PC-3 (cell line): Measurements from ENCODE around the gene CDH13. TPM values are rescaled to one million over a fixed set of nuclear protein-coding genes. Genes with fewer than 3 reads are reported as not detected.

ENCODE experiments used
- ATAC-seq: fragments of 200-7000 bp; cut with Tn5 transposase; 2 replicates; pipeline ENCODE4 v1.9.1; 2020; ENCODE audit warnings: mild to moderate bottlenecking, moderate library complexity
- BruUV-seq: library from RNA; stranded (reverse); fragments of 400-500 nt; replicated peaks from 2 replicates; lab custom pipeline; 2021; lab: Mats Ljungman, UMichigan
- CTCF ChIA-PET: fragments of 300-600 bp; sonication (Branson Sonifier 250); formaldehyde crosslinking; loops from one replicate; lab custom pipeline; 2022; ENCODE audit warnings: antibody characterized with exemption; lab: Charles Lee
- POLR2A ChIA-PET: fragments of 300-600 bp; sonication (Branson Sonifier 250); formaldehyde crosslinking; loops from one replicate; lab custom pipeline; 2022; ENCODE audit warnings: antibody characterized with exemption; ENCODE audit not compliant: unreplicated experiment; lab: Charles Lee
- DNase-seq: peaks from one replicate; pipeline ENCODE4 v3.0.0-alpha.2; 2015
- H2AFZ ChIP-seq: fragments of 300-600 bp; sonication (generic); 2 replicates; pipeline ENCODE4 v1.6.0; 2016; ENCODE audit warnings: antibody characterized with exemption, low read length
- H3F3A ChIP-seq: fragments of 300-600 bp; sonication (generic); one replicate; pipeline ENCODE4 v1.6.0; 2017; ENCODE audit warnings: antibody characterized with exemption, low read length, control low read depth, mild to moderate bottlenecking; ENCODE audit not compliant: unreplicated experiment
- H3K27ac ChIP-seq: fragments of 300-600 bp; sonication (generic); 2 replicates; pipeline ENCODE4 v1.5.1; 2016; ENCODE audit warnings: mild to moderate bottlenecking, low read length
- H3K27me3 ChIP-seq: fragments of 300-600 bp; sonication (generic); 2 replicates; pipeline ENCODE4 v1.6.1; 2016; ENCODE audit warnings: low read length, mixed read lengths
- H3K36me3 ChIP-seq: fragments of 300-600 bp; sonication (generic); 2 replicates; pipeline ENCODE4 v1.6.1; 2016; ENCODE audit warnings: low read depth, mixed run types, low read length, mixed read lengths
- H3K4me1 ChIP-seq: fragments of 300-600 bp; sonication (generic); 2 replicates; pipeline ENCODE4 v1.5.1; 2016; ENCODE audit warnings: low read length; ENCODE audit not compliant: insufficient read depth
- H3K4me2 ChIP-seq: fragments of 300-600 bp; sonication (generic); 2 replicates; pipeline ENCODE4 v1.6.0; 2016; ENCODE audit warnings: low read length
- H3K4me3 ChIP-seq: fragments of 300-600 bp; sonication (generic); 2 replicates; pipeline ENCODE4 v1.5.1; 2016; ENCODE audit warnings: mild to moderate bottlenecking, low read length, mixed read lengths
- H3K79me2 ChIP-seq: fragments of 300-600 bp; sonication (generic); 2 replicates; pipeline ENCODE4 v1.6.1; 2017; ENCODE audit warnings: low read length, mixed read lengths
- H3K9ac ChIP-seq: fragments of 300-600 bp; sonication (generic); 2 replicates; pipeline ENCODE4 v1.6.0; 2016; ENCODE audit warnings: mild to moderate bottlenecking, low read length
- H3K9me2 ChIP-seq: fragments of 300-600 bp; sonication (generic); replicated peaks from 2 replicates; pipeline ENCODE4 v1.6.1; 2016; ENCODE audit warnings: mixed run types, low read length, mixed read lengths
- H3K9me3 ChIP-seq: fragments of 300-600 bp; sonication (generic); 2 replicates; pipeline ENCODE4 v1.6.1; 2016; ENCODE audit warnings: low read length, mixed read lengths
- H4K20me1 ChIP-seq: fragments of 300-600 bp; sonication (generic); 2 replicates; pipeline ENCODE4 v1.6.1; 2016; ENCODE audit warnings: low read length, mixed read lengths
- CTCF ChIP-seq: fragments of 300-600 bp; sonication (generic); conservative IDR thresholded peaks from 2 replicates; pipeline ENCODE4 v1.5.1; 2017; ENCODE audit warnings: antibody characterized with exemption, low read depth, mild to moderate bottlenecking, low read length
- EZH2 ChIP-seq: fragments of 300-600 bp; sonication (generic); IDR thresholded peaks from one replicate; pipeline ENCODE4 v1.6.1; 2017; ENCODE audit warnings: antibody characterized with exemption, mild to moderate bottlenecking, low read length; ENCODE audit not compliant: unreplicated experiment
- EZH2phosphoT487 ChIP-seq: fragments of 300-600 bp; sonication (generic); IDR thresholded peaks from 2 replicates; pipeline ENCODE4 v1.6.1; 2018; ENCODE audit warnings: mild to moderate bottlenecking, antibody characterized with exemption, low read length, borderline replicate concordance
- intact Hi-C: fragments of 100-400 bp; cut with micrococcal nuclease; formaldehyde crosslinking; loops from 2 replicates; pipeline ENCODE4 v1.9.0; 2023
- total RNA-seq: library from RNA; depleted of rRNA; stranded (reverse); fragments of >200 nt; gene quantifications from 2 replicates; pipeline ENCODE4 v1.2.3, GENCODE V29; 2014

CDH13 gene
- total RNA-seq, 1 experiment from 2014 or later: 0.36 TPM

- no TSS peak for BruUV-seq
- Histone ChIP-seq H3K27ac (no peak overlapping the region), H3K79me2 (no peaks in the 10 kb centered on the region), H3K36me3 (no peaks in the 10 kb centered on the region), H3K4me1 (no peaks in the 10 kb centered on the region), H2AFZ (no peak overlapping the region), H3F3A (no peaks in the 10 kb centered on the region), H3K27me3 (no peaks in the 10 kb centered on the region), H3K4me2 (no peak overlapping the region), H3K9ac (no peak overlapping the region), H3K9me3 (no peaks in the 10 kb centered on the region), H3K9me2 (no peaks in the 10 kb centered on the region), H4K20me1 (no peaks in the 10 kb centered on the region), H3K4me3 (no peak overlapping the region)
- TF ChIP-seq EZH2 (no peak), CTCF (no peak), EZH2phosphoT487 (no peak)
- ChIA-PET POLR2A (no interaction called here), CTCF (no interaction called here)
- DNase-seq (no peak), ATAC-seq (no peak)
- intact Hi-C loops: no loop called here
Measured at GRCh38 chr16:82935766-82936165, 309.0 kb downstream of the CDH13 start.

- no peaks in the 10 kb centered on the region for H3F3A ChIP-seq
- TF ChIP-seq CTCF: no peak
- TF ChIP-seq EZH2: no peak
- no peak for TF ChIP-seq EZH2phosphoT487
- no peak overlapping the region for H2AFZ ChIP-seq
- CTCF ChIA-PET: no interaction called here
- no peaks in the 10 kb centered on the region for H3K27me3 ChIP-seq
- H3K9ac ChIP-seq: no peak overlapping the region
- H3K4me1 ChIP-seq: no peaks in the 10 kb centered on the region
- no peak for DNase-seq
- no peaks in the 10 kb centered on the region for H4K20me1 ChIP-seq
- no peaks in the 10 kb centered on the region for H3K79me2 ChIP-seq
- ATAC-seq: no peak
- H3K4me3 ChIP-seq: no peak overlapping the region
- POLR2A ChIA-PET: no interaction called here
- intact Hi-C loops: no loop called here
- no peak overlapping the region for H3K27ac ChIP-seq
- H3K36me3 ChIP-seq: no peaks in the 10 kb centered on the region
- no peaks in the 10 kb centered on the region for H3K9me3 ChIP-seq
- no peaks in the 10 kb centered on the region for H3K9me2 ChIP-seq
- no TSS peak for BruUV-seq
- no peak overlapping the region for H3K4me2 ChIP-seq
Measured at GRCh38 chr16:82936941-82937551, 310.3 kb downstream of the CDH13 start.

GRCh38 chr16:82937926-82938520, 311.3 kb downstream of the CDH13 start:
- Histone ChIP-seq H2AFZ (no peak overlapping the region), H3K79me2 (no peaks in the 10 kb centered on the region), H3K4me1 (no peaks in the 10 kb centered on the region), H3K9me3 (no peaks in the 10 kb centered on the region), H3K4me2 (no peak overlapping the region), H3K36me3 (no peaks in the 10 kb centered on the region), H3K9me2 (no peaks in the 10 kb centered on the region), H3K27me3 (no peaks in the 10 kb centered on the region), H3K9ac (no peak overlapping the region), H3K4me3 (no peak overlapping the region), H4K20me1 (no peaks in the 10 kb centered on the region), H3K27ac (no peak overlapping the region), H3F3A (no peaks in the 10 kb centered on the region)
- TF ChIP-seq CTCF (no peak), EZH2 (no peak), EZH2phosphoT487 (no peak)
- CTCF ChIA-PET: no interaction called here
- intact Hi-C loops: no loop called here
- ATAC-seq: no peak
- BruUV-seq: no TSS peak
- DNase-seq: no peak
- POLR2A ChIA-PET: interaction anchor here (0.7 kb wide), 1 partner anchor 31 kb away, joined by 3 read pairs; no protein-coding TSS in a partner anchor
